PC-3 (cell line): ENCODE measurements around the gene EGFL8. TPM values are rescaled to one million over a fixed set of nuclear protein-coding genes. Genes with fewer than 3 reads are reported as not detected.

ENCODE experiments used
- ATAC-seq: fragments of 200-7000 bp; cut with Tn5 transposase; 2 replicates; pipeline ENCODE4 v1.9.1; 2020; ENCODE audit warnings: mild to moderate bottlenecking, moderate library complexity
- BruUV-seq: library from RNA; stranded (reverse); fragments of 400-500 nt; replicated peaks from 2 replicates; lab custom pipeline; 2021; lab: Mats Ljungman, UMichigan
- CTCF ChIA-PET: fragments of 300-600 bp; sonication (Branson Sonifier 250); formaldehyde crosslinking; loops from one replicate; lab custom pipeline; 2022; ENCODE audit warnings: antibody characterized with exemption; lab: Charles Lee
- POLR2A ChIA-PET: fragments of 300-600 bp; sonication (Branson Sonifier 250); formaldehyde crosslinking; loops from one replicate; lab custom pipeline; 2022; ENCODE audit warnings: antibody characterized with exemption; ENCODE audit not compliant: unreplicated experiment; lab: Charles Lee
- DNase-seq: peaks from one replicate; pipeline ENCODE4 v3.0.0-alpha.2; 2015
- H2AFZ ChIP-seq: fragments of 300-600 bp; sonication (generic); 2 replicates; pipeline ENCODE4 v1.6.0; 2016; ENCODE audit warnings: antibody characterized with exemption, low read length
- H3F3A ChIP-seq: fragments of 300-600 bp; sonication (generic); one replicate; pipeline ENCODE4 v1.6.0; 2017; ENCODE audit warnings: antibody characterized with exemption, low read length, control low read depth, mild to moderate bottlenecking; ENCODE audit not compliant: unreplicated experiment
- H3K27ac ChIP-seq: fragments of 300-600 bp; sonication (generic); 2 replicates; pipeline ENCODE4 v1.5.1; 2016; ENCODE audit warnings: mild to moderate bottlenecking, low read length
- H3K27me3 ChIP-seq: fragments of 300-600 bp; sonication (generic); 2 replicates; pipeline ENCODE4 v1.6.1; 2016; ENCODE audit warnings: low read length, mixed read lengths
- H3K36me3 ChIP-seq: fragments of 300-600 bp; sonication (generic); 2 replicates; pipeline ENCODE4 v1.6.1; 2016; ENCODE audit warnings: low read depth, mixed run types, low read length, mixed read lengths
- H3K4me1 ChIP-seq: fragments of 300-600 bp; sonication (generic); 2 replicates; pipeline ENCODE4 v1.5.1; 2016; ENCODE audit warnings: low read length; ENCODE audit not compliant: insufficient read depth
- H3K4me2 ChIP-seq: fragments of 300-600 bp; sonication (generic); 2 replicates; pipeline ENCODE4 v1.6.0; 2016; ENCODE audit warnings: low read length
- H3K4me3 ChIP-seq: fragments of 300-600 bp; sonication (generic); 2 replicates; pipeline ENCODE4 v1.5.1; 2016; ENCODE audit warnings: mild to moderate bottlenecking, low read length, mixed read lengths
- H3K79me2 ChIP-seq: fragments of 300-600 bp; sonication (generic); 2 replicates; pipeline ENCODE4 v1.6.1; 2017; ENCODE audit warnings: low read length, mixed read lengths
- H3K9ac ChIP-seq: fragments of 300-600 bp; sonication (generic); 2 replicates; pipeline ENCODE4 v1.6.0; 2016; ENCODE audit warnings: mild to moderate bottlenecking, low read length
- H3K9me2 ChIP-seq: fragments of 300-600 bp; sonication (generic); replicated peaks from 2 replicates; pipeline ENCODE4 v1.6.1; 2016; ENCODE audit warnings: mixed run types, low read length, mixed read lengths
- H3K9me3 ChIP-seq: fragments of 300-600 bp; sonication (generic); 2 replicates; pipeline ENCODE4 v1.6.1; 2016; ENCODE audit warnings: low read length, mixed read lengths
- H4K20me1 ChIP-seq: fragments of 300-600 bp; sonication (generic); 2 replicates; pipeline ENCODE4 v1.6.1; 2016; ENCODE audit warnings: low read length, mixed read lengths
- EZH2 ChIP-seq: fragments of 300-600 bp; sonication (generic); IDR thresholded peaks from one replicate; pipeline ENCODE4 v1.6.1; 2017; ENCODE audit warnings: antibody characterized with exemption, mild to moderate bottlenecking, low read length; ENCODE audit not compliant: unreplicated experiment
- EZH2phosphoT487 ChIP-seq: fragments of 300-600 bp; sonication (generic); IDR thresholded peaks from 2 replicates; pipeline ENCODE4 v1.6.1; 2018; ENCODE audit warnings: mild to moderate bottlenecking, antibody characterized with exemption, low read length, borderline replicate concordance
- intact Hi-C: fragments of 100-400 bp; cut with micrococcal nuclease; formaldehyde crosslinking; loops from 2 replicates; pipeline ENCODE4 v1.9.0; 2023
- total RNA-seq: library from RNA; depleted of rRNA; stranded (reverse); fragments of >200 nt; gene quantifications from 2 replicates; pipeline ENCODE4 v1.2.3, GENCODE V29; 2014
- TF ChIP-seq, protein P1 (sequence below): fragments of 300-600 bp; sonication (generic); conservative IDR thresholded peaks from 2 replicates; pipeline ENCODE4 v1.5.1; 2017; ENCODE audit warnings: antibody characterized with exemption, low read depth, mild to moderate bottlenecking, low read length

Gene EGFL8
- total RNA-seq, 1 experiment from 2014 or later: 7.9 TPM

- intact Hi-C loops: loop anchor here (1.0 to 5.0 kb wide), 5 partner anchors 17 to 777 kb away; partner anchors contain the start of genes ATF6B and RNF5
- ATAC-seq: 0 out of 2 replicates have a peak, but pooled peaks have one; percentile 87
Measured at GRCh38 chr6:32195652-32195901, 31.2 kb downstream of the EGFL8 start.

GRCh38 chr6:32195902-32196681 lies 31.7 kb downstream of the EGFL8 start:
- Histone ChIP-seq H3K36me3 (no peaks in the 10 kb centered on the region), H3K79me2 (no peaks in the 10 kb centered on the region), H4K20me1 (no peaks in the 10 kb centered on the region), H3K4me3 (peak overlapping the region; percentile 77), H3K27ac (peak overlapping the region; percentile 95), H3K9me3 (no peaks in the 10 kb centered on the region), H3F3A (no peaks in the 10 kb centered on the region), H2AFZ (peak overlapping the region; percentile 69), H3K9ac (peak overlapping the region; percentile 95), H3K4me2 (peak overlapping the region; percentile 84), H3K27me3 (no peaks in the 10 kb centered on the region), H3K9me2 (no peaks in the 10 kb centered on the region), H3K4me1 (peaks cover 28% of the 10 kb centered on the region)
- DNase-seq: peak; percentile 78
- ChIA-PET POLR2A (interaction anchor here (0.6 to 1.3 kb wide), 11 partner anchors 11 to 776 kb away, joined by 3 to 20 read pairs (median 3); partner anchors contain the start of genes ATF6B, FKBPL and HSPA1B), CTCF (interaction anchor here (0.5 to 1.2 kb wide), 12 partner anchors 18 to 1515 kb away, joined by 3 to 10 read pairs (median 3); partner anchors contain the start of genes HLA-DMA and UQCC2)
- no peak for TF ChIP-seq EZH2phosphoT487
- TF ChIP-seq, protein P1, sequence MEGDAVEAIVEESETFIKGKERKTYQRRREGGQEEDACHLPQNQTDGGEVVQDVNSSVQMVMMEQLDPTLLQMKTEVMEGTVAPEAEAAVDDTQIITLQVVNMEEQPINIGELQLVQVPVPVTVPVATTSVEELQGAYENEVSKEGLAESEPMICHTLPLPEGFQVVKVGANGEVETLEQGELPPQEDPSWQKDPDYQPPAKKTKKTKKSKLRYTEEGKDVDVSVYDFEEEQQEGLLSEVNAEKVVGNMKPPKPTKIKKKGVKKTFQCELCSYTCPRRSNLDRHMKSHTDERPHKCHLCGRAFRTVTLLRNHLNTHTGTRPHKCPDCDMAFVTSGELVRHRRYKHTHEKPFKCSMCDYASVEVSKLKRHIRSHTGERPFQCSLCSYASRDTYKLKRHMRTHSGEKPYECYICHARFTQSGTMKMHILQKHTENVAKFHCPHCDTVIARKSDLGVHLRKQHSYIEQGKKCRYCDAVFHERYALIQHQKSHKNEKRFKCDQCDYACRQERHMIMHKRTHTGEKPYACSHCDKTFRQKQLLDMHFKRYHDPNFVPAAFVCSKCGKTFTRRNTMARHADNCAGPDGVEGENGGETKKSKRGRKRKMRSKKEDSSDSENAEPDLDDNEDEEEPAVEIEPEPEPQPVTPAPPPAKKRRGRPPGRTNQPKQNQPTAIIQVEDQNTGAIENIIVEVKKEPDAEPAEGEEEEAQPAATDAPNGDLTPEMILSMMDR: no peak
- no peak for TF ChIP-seq EZH2
- intact Hi-C loops: loop anchor here (1.0 to 5.0 kb wide), 5 partner anchors 18 to 776 kb away; partner anchors contain the start of genes ATF6B and RNF5
- peak; percentile 3 for ATAC-seq
- BruUV-seq: TSS peak; percentile 97

More at GRCh38 chr6:32195652-32195901, 31.2 kb downstream of the EGFL8 start:
- no peaks in the 10 kb centered on the region for H3K79me2 ChIP-seq
- H3K9me3 ChIP-seq: no peaks in the 10 kb centered on the region
- no peaks in the 10 kb centered on the region for H3K36me3 ChIP-seq
- H3K27ac ChIP-seq: peak overlapping the region; percentile 95; the same call in 1 of the 2 replicates
- CTCF ChIA-PET: interaction anchor here (0.5 to 1.2 kb wide), 12 partner anchors 18 to 1516 kb away, joined by 3 to 10 read pairs (median 3); partner anchors contain the start of genes HLA-DMA and UQCC2
- H3K4me3 ChIP-seq: peak overlapping the region; percentile 77; the same call in 1 of the 2 replicates
- H3K27me3 ChIP-seq: no peaks in the 10 kb centered on the region
- TF ChIP-seq EZH2phosphoT487: no peak
- TF ChIP-seq, protein P1: no peak
- no peak for TF ChIP-seq EZH2
- H3K9ac ChIP-seq: peak overlapping the region; percentile 95
- peaks cover 28% of the 10 kb centered on the region for H3K4me1 ChIP-seq
- no peaks in the 10 kb centered on the region for H3K9me2 ChIP-seq
- no peaks in the 10 kb centered on the region for H4K20me1 ChIP-seq
- DNase-seq: peak; percentile 99
- POLR2A ChIA-PET: interaction anchor here (0.6 to 1.3 kb wide), 11 partner anchors 10 to 776 kb away, joined by 3 to 20 read pairs (median 3); partner anchors contain the start of genes ATF6B, FKBPL and HSPA1B
- no peak overlapping the region for H2AFZ ChIP-seq
- peak overlapping the region; percentile 98 for H3K4me2 ChIP-seq
- H3F3A ChIP-seq: no peaks in the 10 kb centered on the region
- BruUV-seq: no TSS peak
